Measurements from ENCODE around the gene PADI2. TPM values are rescaled to one million over a fixed set of nuclear protein-coding genes. Genes with fewer than 3 reads are reported as not detected.

The PADI2 gene
- total and polyA plus RNA-seq, 2 donors (not counting 1 experiment from before 2014, with no cell fraction given) = 0.25 to 14.2 TPM

- H2AFZ ChIP-seq (ENCODE audit: insufficient read depth, low read depth, low read length, poor library complexity, severe bottlenecking) = no peak overlapping the region
- no peak overlapping the region for H3K4me2 ChIP-seq (replicated peaks; ENCODE audit: low read depth, low read length, poor library complexity, severe bottlenecking)
- Mint-ChIP-seq H3K27me3 (peaks cover 12% of the 10 kb centered on the region), H3K4me1 (peaks cover 30% of the 10 kb centered on the region), H3K4me3 (no peak overlapping the region), H3K27ac (no peak overlapping the region), H3K9me3 (ENCODE audit: insufficient read depth) (no peaks in the 10 kb centered on the region)
- no peak overlapping the region for H3K4me3 ChIP-seq (ENCODE audit: control extremely low read depth in 1 of 5, extremely low read depth in 1 of 5, insufficient read depth in 1 of 5, low read depth in 2 of 5, low read length in 4 of 5)
- no peak for TF ChIP-seq EZH2 (IDR thresholded peaks at IDR 0.05; ENCODE audit: borderline replicate concordance, insufficient read depth, low read depth, low read length, poor library complexity, severe bottlenecking)
- no peak for TF ChIP-seq CTCF (IDR thresholded peaks at IDR 0.05)
- peaks cover 19% of the 10 kb centered on the region in 2 donors for H3K4me1 ChIP-seq (ENCODE audit: control insufficient read depth in 2 of 2, insufficient read depth in 2 of 2, low read length in 2 of 2)
- H3K9ac ChIP-seq (ENCODE audit: low read length) = no peak overlapping the region
- ATAC-seq (ENCODE audit: low read depth) (no peak), DNase-seq (no peak)
- H3K79me2 ChIP-seq (ENCODE audit: control insufficient read depth, insufficient read depth, low read length) = no peaks in the 10 kb centered on the region
- POLR2A ChIA-PET = no interaction called here
- WGBS (ENCODE audit: insufficient coverage) = no CpG with 5 or more reads among the region's 1 CpG
- H4K20me1 ChIP-seq (ENCODE audit: control insufficient read depth, insufficient read depth, low read length, poor library complexity, severe bottlenecking) = no peaks in the 10 kb centered on the region
- no peaks in the 10 kb centered on the region for H3K36me3 ChIP-seq (replicated peaks in 1 of 2; ENCODE audit: control extremely low read depth in 1 of 2, control insufficient read depth in 1 of 2, extremely low read depth in 1 of 2, insufficient read depth in 2 of 2, low read length in 1 of 2)
- CTCF ChIA-PET = interaction anchor here (1.4 kb wide), 1 partner anchor 57 kb away, joined by 4 read pairs; no protein-coding TSS in a partner anchor
- intact Hi-C loops (cut with micrococcal nuclease) = no loop called here
- H3K27ac ChIP-seq (ENCODE audit: low read length in 2 of 2) = no peak overlapping the region
- no peaks in the 10 kb centered on the region for H3K9me3 ChIP-seq (ENCODE audit: control extremely low read depth in 1 of 3, control insufficient read depth in 2 of 3, insufficient read depth in 1 of 3, low read length in 2 of 3)
- H3K27me3 ChIP-seq (replicated peaks in 1 of 4; ENCODE audit: control extremely low read depth in 1 of 4, control insufficient read depth in 3 of 4, insufficient read depth in 4 of 4, low read length in 3 of 4) = peaks cover 0 to 16% (median 6%) of the 10 kb centered on the region in 4 experiments
Observed at GRCh38 chr1:17116643-17117042, 2.6 kb downstream of the PADI2 start.

GRCh38 chr1:17113963-17114362 is 5.3 kb downstream of the PADI2 start:
- H3K9ac ChIP-seq (ENCODE audit: low read length) = no peak overlapping the region

More at GRCh38 chr1:17113963-17114362, 5.3 kb downstream of the PADI2 start:
- Histone ChIP-seq H3K9me3 (ENCODE audit: control extremely low read depth in 1 of 3, control insufficient read depth in 2 of 3, insufficient read depth in 1 of 3, low read length in 2 of 3) (no peaks in the 10 kb centered on the region), H3K36me3 (replicated peaks in 1 of 2; ENCODE audit: control extremely low read depth in 1 of 2, control insufficient read depth in 1 of 2, extremely low read depth in 1 of 2, insufficient read depth in 2 of 2, low read length in 1 of 2) (no peaks in the 10 kb centered on the region), H2AFZ (ENCODE audit: insufficient read depth, low read depth, low read length, poor library complexity, severe bottlenecking) (no peak overlapping the region), H4K20me1 (ENCODE audit: control insufficient read depth, insufficient read depth, low read length, poor library complexity, severe bottlenecking) (no peaks in the 10 kb centered on the region), H3K27me3 (replicated peaks in 1 of 4; ENCODE audit: control extremely low read depth in 1 of 4, control insufficient read depth in 3 of 4, insufficient read depth in 4 of 4, low read length in 3 of 4) (peaks cover 0 to 14% (median 6%) of the 10 kb centered on the region in 4 experiments), H3K79me2 (ENCODE audit: control insufficient read depth, insufficient read depth, low read length) (no peaks in the 10 kb centered on the region), H3K4me1 (ENCODE audit: control insufficient read depth in 2 of 2, insufficient read depth in 2 of 2, low read length in 2 of 2) (peaks cover 8% of the 10 kb centered on the region in 2 donors), H3K4me2 (replicated peaks; ENCODE audit: low read depth, low read length, poor library complexity, severe bottlenecking) (no peak overlapping the region), H3K4me3 (ENCODE audit: control extremely low read depth in 1 of 5, extremely low read depth in 1 of 5, insufficient read depth in 1 of 5, low read depth in 2 of 5, low read length in 4 of 5) (no peak overlapping the region), H3K27ac (ENCODE audit: low read length in 2 of 2) (no peak overlapping the region)
- ATAC-seq (ENCODE audit: low read depth) (no peak), DNase-seq (no peak)
- 75% methylated on average over 7 of the region's 7 CpGs for WGBS (ENCODE audit: insufficient coverage)
- no peak overlapping the region for H3K27ac Mint-ChIP-seq
- TF ChIP-seq CTCF (IDR thresholded peaks at IDR 0.05) (no peak), EZH2 (IDR thresholded peaks at IDR 0.05; ENCODE audit: borderline replicate concordance, insufficient read depth, low read depth, low read length, poor library complexity, severe bottlenecking) (no peak)
- ChIA-PET CTCF (no interaction called here), POLR2A (no interaction called here)
- H3K9me3 Mint-ChIP-seq (ENCODE audit: insufficient read depth) = no peaks in the 10 kb centered on the region
- no peak overlapping the region for H3K4me3 Mint-ChIP-seq
- peaks cover 20% of the 10 kb centered on the region for H3K27me3 Mint-ChIP-seq
- intact Hi-C loops (cut with micrococcal nuclease) = no loop called here
- peaks cover 15% of the 10 kb centered on the region for H3K4me1 Mint-ChIP-seq

All from B cell (primary cell).